ENCODE data around the gene MCTP2.

DNA sequence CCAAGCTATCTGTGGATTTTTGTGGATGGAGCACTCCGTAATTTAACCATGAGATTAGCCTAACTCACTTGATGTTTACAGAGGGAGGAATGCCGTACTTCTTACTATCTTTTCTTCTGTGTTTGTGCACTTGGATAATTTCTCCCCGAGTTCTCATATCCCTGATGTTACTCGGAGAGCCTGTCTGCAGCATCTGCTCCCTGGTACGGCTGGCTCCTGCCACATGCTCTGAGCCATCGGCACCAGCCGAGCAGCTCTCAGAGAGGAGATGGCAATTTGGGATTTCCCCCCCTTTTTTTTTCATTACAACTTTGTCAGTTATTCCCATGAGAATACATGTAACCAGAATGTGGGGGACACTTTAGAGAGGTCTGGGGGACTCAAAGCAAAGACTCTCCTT lies 155.0 kb downstream of the MCTP2 start:
- TF ChIP-seq, protein P1, sequence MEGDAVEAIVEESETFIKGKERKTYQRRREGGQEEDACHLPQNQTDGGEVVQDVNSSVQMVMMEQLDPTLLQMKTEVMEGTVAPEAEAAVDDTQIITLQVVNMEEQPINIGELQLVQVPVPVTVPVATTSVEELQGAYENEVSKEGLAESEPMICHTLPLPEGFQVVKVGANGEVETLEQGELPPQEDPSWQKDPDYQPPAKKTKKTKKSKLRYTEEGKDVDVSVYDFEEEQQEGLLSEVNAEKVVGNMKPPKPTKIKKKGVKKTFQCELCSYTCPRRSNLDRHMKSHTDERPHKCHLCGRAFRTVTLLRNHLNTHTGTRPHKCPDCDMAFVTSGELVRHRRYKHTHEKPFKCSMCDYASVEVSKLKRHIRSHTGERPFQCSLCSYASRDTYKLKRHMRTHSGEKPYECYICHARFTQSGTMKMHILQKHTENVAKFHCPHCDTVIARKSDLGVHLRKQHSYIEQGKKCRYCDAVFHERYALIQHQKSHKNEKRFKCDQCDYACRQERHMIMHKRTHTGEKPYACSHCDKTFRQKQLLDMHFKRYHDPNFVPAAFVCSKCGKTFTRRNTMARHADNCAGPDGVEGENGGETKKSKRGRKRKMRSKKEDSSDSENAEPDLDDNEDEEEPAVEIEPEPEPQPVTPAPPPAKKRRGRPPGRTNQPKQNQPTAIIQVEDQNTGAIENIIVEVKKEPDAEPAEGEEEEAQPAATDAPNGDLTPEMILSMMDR (IDR thresholded peaks at IDR 0.05 in 2 of 3, conservative IDR thresholded peaks at IDR 0.05 in 1 of 3; ENCODE audit: insufficient read depth in 2 of 3, low read depth in 1 of 3, low read length in 3 of 3): no peak
- TF ChIP-seq, protein P2, sequence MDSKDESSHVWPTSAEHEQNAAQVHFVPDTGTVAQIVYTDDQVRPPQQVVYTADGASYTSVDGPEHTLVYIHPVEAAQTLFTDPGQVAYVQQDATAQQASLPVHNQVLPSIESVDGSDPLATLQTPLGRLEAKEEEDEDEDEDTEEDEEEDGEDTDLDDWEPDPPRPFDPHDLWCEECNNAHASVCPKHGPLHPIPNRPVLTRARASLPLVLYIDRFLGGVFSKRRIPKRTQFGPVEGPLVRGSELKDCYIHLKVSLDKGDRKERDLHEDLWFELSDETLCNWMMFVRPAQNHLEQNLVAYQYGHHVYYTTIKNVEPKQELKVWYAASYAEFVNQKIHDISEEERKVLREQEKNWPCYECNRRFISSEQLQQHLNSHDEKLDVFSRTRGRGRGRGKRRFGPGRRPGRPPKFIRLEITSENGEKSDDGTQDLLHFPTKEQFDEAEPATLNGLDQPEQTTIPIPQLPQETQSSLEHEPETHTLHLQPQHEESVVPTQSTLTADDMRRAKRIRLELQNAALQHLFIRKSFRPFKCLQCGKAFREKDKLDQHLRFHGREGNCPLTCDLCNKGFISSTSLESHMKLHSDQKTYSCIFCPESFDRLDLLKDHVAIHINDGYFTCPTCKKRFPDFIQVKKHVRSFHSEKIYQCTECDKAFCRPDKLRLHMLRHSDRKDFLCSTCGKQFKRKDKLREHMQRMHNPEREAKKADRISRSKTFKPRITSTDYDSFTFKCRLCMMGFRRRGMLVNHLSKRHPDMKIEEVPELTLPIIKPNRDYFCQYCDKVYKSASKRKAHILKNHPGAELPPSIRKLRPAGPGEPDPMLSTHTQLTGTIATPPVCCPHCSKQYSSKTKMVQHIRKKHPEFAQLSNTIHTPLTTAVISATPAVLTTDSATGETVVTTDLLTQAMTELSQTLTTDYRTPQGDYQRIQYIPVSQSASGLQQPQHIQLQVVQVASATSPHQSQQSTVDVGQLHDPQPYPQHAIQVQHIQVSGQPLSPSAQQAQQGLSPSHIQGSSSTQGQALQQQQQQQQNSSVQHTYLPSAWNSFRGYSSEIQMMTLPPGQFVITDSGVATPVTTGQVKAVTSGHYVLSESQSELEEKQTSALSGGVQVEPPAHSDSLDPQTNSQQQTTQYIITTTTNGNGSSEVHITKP (IDR thresholded peaks at IDR 0.05; ENCODE audit: partially characterized antibody): no peak

Data from K562 (cell line).